Activated CD8-positive, alpha-beta memory T cell treated with anti-CD3 and anti-CD28 coated beads for 1 hour (primary cell): ENCODE measurements around the gene SLC23A3.
"Not testable (repeated sequence)": the region's sequence is repeated elsewhere in the genome, so short reads cannot be mapped to it uniquely, and the experiment has no call there.

Experiments
- DNase-seq, 2 donors: peaks; one replicate each; pipeline ENCODE4 v3.0.0-alpha.2; 2020; ENCODE audit warnings: low read depth in 1 of 2; ENCODE audit errors: extremely low read depth in 1 of 2

The SLC23A3 gene

GRCh38 chr2:219205981-219206327 lies 36.1 kb upstream of the SLC23A3 start:
- no peak for DNase-seq

- DNase-seq, result no peak
These were observed 35.3 kb upstream of the SLC23A3 start for GRCh38 chr2:219205165-219205538.

- no peak for DNase-seq
These were observed 34.8 kb upstream of the SLC23A3 start for GRCh38 chr2:219204425-219205164.

GRCh38 chr2:219201331-219201730 lies 31.5 kb upstream of the SLC23A3 start:
- not testable (repeated sequence) for DNase-seq

GRCh38 chr2:219200502-219201326 lies 30.9 kb upstream of the SLC23A3 start:
- DNase-seq, result not testable (repeated sequence)

- no peak for DNase-seq
These were observed 29.8 kb upstream of the SLC23A3 start for GRCh38 chr2:219199470-219200211.

- no peak for DNase-seq
These were observed 29.1 kb upstream of the SLC23A3 start for GRCh38 chr2:219198974-219199373.

GRCh38 chr2:219197388-219197787 lies 27.6 kb upstream of the SLC23A3 start:
- no peak for DNase-seq

- DNase-seq, result no peak
These were observed 17.1 kb upstream of the SLC23A3 start for GRCh38 chr2:219186754-219187456.

- no peak for DNase-seq
These were observed 14.3 kb upstream of the SLC23A3 start for GRCh38 chr2:219184121-219184520.

GRCh38 chr2:219183151-219183772 lies 13.4 kb upstream of the SLC23A3 start:
- DNase-seq, result no peak

- DNase-seq, result no peak
These were observed 12.7 kb upstream of the SLC23A3 start for GRCh38 chr2:219182331-219183150.

GRCh38 chr2:219181531-219181930 lies 11.7 kb upstream of the SLC23A3 start:
- no peak for DNase-seq

- no peak for DNase-seq
These were observed 11.1 kb upstream of the SLC23A3 start for GRCh38 chr2:219180961-219181360.

GRCh38 chr2:219179601-219180465 lies 10.0 kb upstream of the SLC23A3 start:
- no peak for DNase-seq

- no peak for DNase-seq
These were observed 8.7 kb upstream of the SLC23A3 start for GRCh38 chr2:219178377-219179175.

GRCh38 chr2:219177552-219178376 lies 7.9 kb upstream of the SLC23A3 start, which contains the start of gene RETREG2:
RETREG2 (plus strand) TSS chr2:219178275; CDS start chr2:219178353, 78 bp downstream.
- DNase-seq, result peak; percentile 47 to 65
